Gastroesophageal sphincter (tissue), 3 donors: ENCODE measurements around the gene OTULIN.

Source experiments
- EP300 ChIP-seq: sonication (generic); formaldehyde crosslinking; IDR thresholded peaks from one replicate; pipeline ENCODE4 v1.6.1; 2017; ENCODE audit warnings: antibody characterized with exemption, mild to moderate bottlenecking
- POLR2AphosphoS5 ChIP-seq: sonication (generic); formaldehyde crosslinking; IDR thresholded peaks from one replicate; pipeline ENCODE4 v1.6.1; 2017; ENCODE audit warnings: antibody characterized with exemption
- TF ChIP-seq, protein P1 (sequence below), 4 experiments: fragments of 200-600 bp in 2 of 4; fragments of 450-650 bp in 2 of 4; sonication (generic) in 1 of 4; IDR thresholded peaks; one replicate each; pipeline ENCODE4 v1.5.1; 2017 to 2019; ENCODE audit warnings: antibody characterized with exemption in 4 of 4, mild to moderate bottlenecking in 2 of 4, moderate library complexity in 2 of 4

DNA sequence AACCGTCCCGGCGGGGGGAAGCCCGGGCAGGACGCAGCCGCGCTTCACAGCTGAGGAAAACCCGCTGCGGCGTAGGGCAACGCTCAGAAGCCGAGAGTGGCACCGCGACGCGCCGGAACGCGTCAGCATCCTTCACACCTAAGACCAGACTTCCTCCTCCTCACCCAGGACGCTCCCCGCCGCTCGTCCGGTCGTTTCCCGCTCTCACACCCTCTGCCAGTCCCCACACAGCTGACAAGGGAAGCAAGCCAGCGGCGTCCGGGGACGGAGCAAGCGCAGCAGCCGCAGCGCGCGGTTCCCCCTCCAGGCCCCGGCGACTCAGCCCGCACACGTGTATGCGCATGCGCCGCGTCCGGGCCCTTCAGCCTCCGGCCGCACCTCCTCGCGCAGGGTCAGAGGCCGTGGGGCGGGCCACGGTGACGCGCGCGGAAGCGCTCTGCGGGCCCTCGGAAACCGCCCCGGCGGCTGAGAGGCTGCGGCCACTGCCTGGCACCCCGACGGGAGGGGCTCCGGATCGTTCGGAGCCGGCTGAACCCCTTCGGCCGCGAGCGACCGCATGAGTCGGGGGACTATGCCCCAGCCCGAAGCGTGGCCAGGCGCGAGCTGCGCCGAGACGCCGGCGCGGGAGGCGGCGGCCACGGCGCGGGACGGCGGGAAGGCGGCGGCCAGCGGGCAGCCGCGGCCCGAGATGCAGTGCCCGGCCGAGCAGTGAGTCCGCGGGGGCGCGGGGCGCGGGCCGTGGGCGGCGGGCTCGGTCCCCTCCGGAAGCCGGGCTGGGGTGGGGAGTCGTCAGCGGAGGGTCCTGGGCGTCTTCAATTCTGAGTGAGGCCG lies at the start of gene OTULIN:
- TF ChIP-seq, protein P1, sequence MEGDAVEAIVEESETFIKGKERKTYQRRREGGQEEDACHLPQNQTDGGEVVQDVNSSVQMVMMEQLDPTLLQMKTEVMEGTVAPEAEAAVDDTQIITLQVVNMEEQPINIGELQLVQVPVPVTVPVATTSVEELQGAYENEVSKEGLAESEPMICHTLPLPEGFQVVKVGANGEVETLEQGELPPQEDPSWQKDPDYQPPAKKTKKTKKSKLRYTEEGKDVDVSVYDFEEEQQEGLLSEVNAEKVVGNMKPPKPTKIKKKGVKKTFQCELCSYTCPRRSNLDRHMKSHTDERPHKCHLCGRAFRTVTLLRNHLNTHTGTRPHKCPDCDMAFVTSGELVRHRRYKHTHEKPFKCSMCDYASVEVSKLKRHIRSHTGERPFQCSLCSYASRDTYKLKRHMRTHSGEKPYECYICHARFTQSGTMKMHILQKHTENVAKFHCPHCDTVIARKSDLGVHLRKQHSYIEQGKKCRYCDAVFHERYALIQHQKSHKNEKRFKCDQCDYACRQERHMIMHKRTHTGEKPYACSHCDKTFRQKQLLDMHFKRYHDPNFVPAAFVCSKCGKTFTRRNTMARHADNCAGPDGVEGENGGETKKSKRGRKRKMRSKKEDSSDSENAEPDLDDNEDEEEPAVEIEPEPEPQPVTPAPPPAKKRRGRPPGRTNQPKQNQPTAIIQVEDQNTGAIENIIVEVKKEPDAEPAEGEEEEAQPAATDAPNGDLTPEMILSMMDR (IDR thresholded peaks at IDR 0.05): peak in 1 of 4 experiments; percentile 5
- peak; percentile 89 for TF ChIP-seq POLR2AphosphoS5
- TF ChIP-seq EP300: no peak
